K562 (cell line): Measurements from ENCODE around the gene GPR183. TPM values are rescaled to one million over a fixed set of nuclear protein-coding genes. Genes with fewer than 3 reads are reported as not detected.

ENCODE experiments used
- ATAC-seq: fragments of 200-7000 bp; cut with Tn5 transposase; 3 replicates; pipeline ENCODE4 v1.9.1; 2020; ENCODE audit warnings: moderate library complexity
- BruUV-seq: library from RNA; stranded (reverse); fragments of 400-500 nt; replicated peaks from 2 replicates; lab custom pipeline; 2021; lab: Mats Ljungman, UMichigan
- CTCF ChIA-PET: fragments of 300-600 bp; formaldehyde crosslinking; extraction: SDS; loops from one replicate; lab custom pipeline; 2021; ENCODE audit warnings: low intra/inter-chr PET ratio; lab: Yijun Ruan, JAX
- POLR2A ChIA-PET: fragments of 300-600, 350-650 bp; sonication (Branson Sonifier 250); formaldehyde crosslinking; extraction: SDS; loops from one replicate; lab custom pipeline; 2021; ENCODE audit warnings: antibody characterized with exemption, inconsistent platforms; lab: Yijun Ruan, JAX
- DNase-seq, 4 experiments: peaks; one replicate each; pipeline versions ENCODE4 v3.0.0 to v3.0.0-alpha.2; 2011 to 2018; ENCODE audit warnings: low spot score in 3 of 4, mixed read lengths in 3 of 4; ENCODE audit errors: extremely low read depth in 1 of 4
- FAIRE-seq: peaks from 2 replicates; lab custom pipeline; 2011; peaks lifted over from hg19 to GRCh38; lab: Jason Lieb, UNC
- H2AFZ ChIP-seq: 2 replicates; pipeline ENCODE4 v1.6.0; 2011; ENCODE audit warnings: low read depth, low read length, control low read depth, inconsistent platforms
- H3K27ac ChIP-seq: fragments of 200-600 bp; 3 replicates; pipeline ENCODE4 v1.8.0; 2011; ENCODE audit warnings: low read depth, mild to moderate bottlenecking, control low read depth, inconsistent platforms, low read length, moderate library complexity, mixed read lengths; ENCODE audit errors: extremely low read depth
- H3K27me3 ChIP-seq, 2 experiments: fragments of 300-600 bp in 1 of 2; 2 replicates in 1 of 2; 3 replicates in 1 of 2; pipeline versions ENCODE4 v1.6.0 to v1.8.0; 2011; ENCODE audit warnings: inconsistent platforms in 2 of 2, low read length in 2 of 2, mild to moderate bottlenecking in 1 of 2, mixed read lengths in 1 of 2, moderate library complexity in 1 of 2; ENCODE audit not compliant: control insufficient read depth in 2 of 2, insufficient read depth in 2 of 2
- H3K36me3 ChIP-seq: fragments of 300-600 bp; 3 replicates; pipeline ENCODE4 v1.8.0; 2011; ENCODE audit warnings: mild to moderate bottlenecking, low read length, inconsistent platforms; ENCODE audit not compliant: control insufficient read depth, insufficient read depth
- H3K4me1 ChIP-seq, 2 experiments: fragments of 200-600 bp in 1 of 2; replicated peaks in 1 of 2; 2 replicates in 1 of 2; 3 replicates in 1 of 2; pipeline versions ENCODE4 v1.5.1 to v1.8.0; 2011; ENCODE audit warnings: inconsistent platforms in 2 of 2, low read length in 2 of 2, mild to moderate bottlenecking in 1 of 2, mixed read lengths in 1 of 2, moderate library complexity in 1 of 2; ENCODE audit not compliant: control insufficient read depth in 2 of 2, insufficient read depth in 2 of 2
- H3K4me2 ChIP-seq: 2 replicates; pipeline ENCODE4 v1.6.1; 2011; ENCODE audit warnings: low read length, control low read depth, inconsistent platforms, mixed read lengths; ENCODE audit not compliant: insufficient read depth
- H3K4me3 ChIP-seq: fragments of 200-600 bp; sonication (generic), shearing (Covaris generic); 2 replicates; pipeline ENCODE4 v1.5.1; 2016; ENCODE audit warnings: control low read depth, inconsistent platforms
- H3K79me2 ChIP-seq: fragments of 200-600 bp; 3 replicates; pipeline ENCODE4 v1.8.0; 2011; ENCODE audit warnings: low read length, inconsistent platforms; ENCODE audit not compliant: control insufficient read depth, insufficient read depth
- H3K9ac ChIP-seq, 2 experiments: 2 replicates each; pipeline versions ENCODE4 v1.6.0 to v1.6.1; 2011; ENCODE audit warnings: low read depth in 2 of 2, low read length in 2 of 2, control low read depth in 1 of 2, inconsistent platforms in 1 of 2, mild to moderate bottlenecking in 1 of 2, mixed read lengths in 1 of 2; ENCODE audit not compliant: insufficient read depth in 1 of 2
- H3K9me1 ChIP-seq: one replicate; pipeline ENCODE4 v1.6.0; 2011; ENCODE audit warnings: inconsistent platforms, mild to moderate bottlenecking, low read length, moderate library complexity; ENCODE audit not compliant: control insufficient read depth, insufficient read depth
- H3K9me3 ChIP-seq: replicated peaks from 2 replicates; pipeline ENCODE4 v1.5.1; 2011; ENCODE audit warnings: low read depth, low read length, inconsistent platforms; ENCODE audit not compliant: control insufficient read depth, insufficient read depth
- H4K20me1 ChIP-seq: replicated peaks from 2 replicates; pipeline ENCODE4 v1.6.1; 2011; ENCODE audit warnings: low read length, inconsistent platforms, mixed read lengths; ENCODE audit not compliant: control insufficient read depth, insufficient read depth
- CBFA2T3 ChIP-seq: fragments of 450-650 bp; IDR thresholded peaks from 2 replicates; pipeline ENCODE4 v1.6.1; 2017
- CBX3 ChIP-seq, 2 experiments: IDR thresholded peaks; 1 replicate in 1 of 2; 2 replicates in 1 of 2; pipeline ENCODE4 v1.6.1; 2012; ENCODE audit warnings: inconsistent platforms in 2 of 2, low read length in 2 of 2, borderline replicate concordance in 1 of 2, control low read depth in 1 of 2
- MIER1 ChIP-seq: fragments of 450-650 bp; IDR thresholded peaks from 2 replicates; pipeline ENCODE4 v1.6.1; 2016; ENCODE audit warnings: antibody characterized with exemption, mild to moderate bottlenecking, low read depth
- NCOA2 ChIP-seq, 2 experiments: fragments of 450-650 bp; IDR thresholded peaks; 2 replicates each; pipeline ENCODE4 v1.6.1; 2018; ENCODE audit warnings: mild to moderate bottlenecking in 2 of 2, moderate library complexity in 1 of 2; ENCODE audit not compliant: partially characterized antibody in 2 of 2
- NR2C1 ChIP-seq, 2 experiments: fragments of 450-650 bp; IDR thresholded peaks; 2 replicates each; pipeline ENCODE4 v1.6.1; 2017; ENCODE audit warnings: mild to moderate bottlenecking in 2 of 2, antibody characterized with exemption in 1 of 2, inconsistent platforms in 1 of 2, missing compliant biosample characterization in 1 of 2, missing genetic modification characterization in 1 of 2
- PHF8 ChIP-seq: fragments of 200-600 bp; sonication (generic); IDR thresholded peaks from 2 replicates; pipeline ENCODE4 v1.6.1; 2012; ENCODE audit warnings: mixed run types, mild to moderate bottlenecking, inconsistent platforms, low read length, moderate library complexity, borderline replicate concordance
- PRPF4 ChIP-seq: fragments of 200-400 bp; formaldehyde crosslinking; IDR thresholded peaks from one replicate; pipeline ENCODE4 v1.6.1; 2017; ENCODE audit warnings: low read length, low read depth, mild to moderate bottlenecking; ENCODE audit not compliant: insufficient read depth, poor library complexity, severe bottlenecking
- SRSF3 ChIP-seq: fragments of 200-400 bp; formaldehyde crosslinking; IDR thresholded peaks from 2 replicates; pipeline ENCODE4 v1.6.1; 2016; ENCODE audit warnings: mild to moderate bottlenecking, low read length, moderate library complexity; ENCODE audit not compliant: insufficient read depth
- TARDBP ChIP-seq: fragments of 450-650 bp; IDR thresholded peaks from 2 replicates; pipeline ENCODE4 v1.6.1; 2016
- ZNF134 ChIP-seq: fragments of 250-450 bp; sonication (Bioruptor Pico); conservative IDR thresholded peaks from 2 replicates; pipeline ENCODE4 v1.4.0; 2020
- WGBS: fragments of 100-300 bp; shearing (Covaris generic); methylation state at CpG from one replicate; pipeline ENCODE4 v1.1.6; 2016; ENCODE audit warnings: low coverage, mixed read lengths; ENCODE audit not compliant: insufficient coverage; ENCODE audit errors: missing lambda C conversion rate; 5-methylcytosine and 5-hydroxymethylcytosine counted together
- in situ Hi-C: fragments of 300-500 bp; cut with MboI; formaldehyde crosslinking; loops from 4 replicates; pipeline ENCODE4 v1.15.0; 2018; ENCODE audit warnings: inconsistent platforms, mixed read lengths
- intact Hi-C: fragments of 100-400 bp; cut with micrococcal nuclease; formaldehyde crosslinking; loops from 2 replicates; pipeline ENCODE4 v1.14.2; 2022
- polyA plus RNA-seq, 8 experiments: library from polyadenylated mRNA; depleted of rRNA in 4 of 8; stranded (reverse) in 5 of 8; unstranded in 3 of 8; fragments of >200 nt; fragmentation: Nextera tagmentation in 2 of 8; fragmentation: Illumina TruSeq in 1 of 8; extraction: Ambion mirVana in 2 of 8; extraction: Trizol in 1 of 8; gene quantifications; 2 replicates each; pipeline versions ENCODE4 v1.2.1 to v1.2.3, GENCODE V29; 2011 to 2014; ENCODE audit warnings: inconsistent platforms in 1 of 8, missing spikeins in 1 of 8
- total RNA-seq, 7 experiments: library from RNA; depleted of rRNA in 6 of 7; stranded (reverse); fragments of >200 nt in 6 of 7; fragmentation: Illumina TruSeq in 2 of 7; extraction: Trizol in 2 of 7; gene quantifications; 2 replicates each; pipeline versions ENCODE4 v1.2.1 to v1.2.3, GENCODE V29; 2011 to 2021; ENCODE audit warnings: low replicate concordance in 1 of 7
- TF ChIP-seq, protein P1 (sequence below): fragments of 250-450 bp; sonication (Bioruptor Pico); IDR thresholded peaks from 2 replicates; pipeline ENCODE4 v1.4.0; 2020; ENCODE audit warnings: mild to moderate bottlenecking

Gene GPR183
- total and polyA plus RNA-seq, 9 of the 15 experiments (the other 6 are each of a cell fraction or from before 2014, with no cell fraction given), result 1.3 to 10.2 (median 3.7) TPM

GRCh38 chr13:99285432-99286182 lies 21.6 kb downstream of the GPR183 start:
- FAIRE-seq (no peak), ATAC-seq (no peak), DNase-seq (no peak)
- H3K4me3 ChIP-seq, result no peak overlapping the region
- H4K20me1 ChIP-seq, result no peaks in the 10 kb centered on the region
- TF ChIP-seq TARDBP (no peak), NR2C1 (IDR thresholded peaks at IDR 0.05) (no peak), NR2C1 (tag; IDR thresholded peaks at IDR 0.05) (no peak), ZNF134 (no peak), CBX3 (IDR thresholded peaks at IDR 0.05; ENCODE audit: borderline replicate concordance in 1 of 2, low read length in 2 of 2) (no peak), NCOA2 (IDR thresholded peaks at IDR 0.05; ENCODE audit: partially characterized antibody in 2 of 2) (no peak), PHF8 (no peak), CBFA2T3 (no peak), MIER1 (no peak), PRPF4 (no peak), SRSF3 (no peak)
- TF ChIP-seq, protein P1, sequence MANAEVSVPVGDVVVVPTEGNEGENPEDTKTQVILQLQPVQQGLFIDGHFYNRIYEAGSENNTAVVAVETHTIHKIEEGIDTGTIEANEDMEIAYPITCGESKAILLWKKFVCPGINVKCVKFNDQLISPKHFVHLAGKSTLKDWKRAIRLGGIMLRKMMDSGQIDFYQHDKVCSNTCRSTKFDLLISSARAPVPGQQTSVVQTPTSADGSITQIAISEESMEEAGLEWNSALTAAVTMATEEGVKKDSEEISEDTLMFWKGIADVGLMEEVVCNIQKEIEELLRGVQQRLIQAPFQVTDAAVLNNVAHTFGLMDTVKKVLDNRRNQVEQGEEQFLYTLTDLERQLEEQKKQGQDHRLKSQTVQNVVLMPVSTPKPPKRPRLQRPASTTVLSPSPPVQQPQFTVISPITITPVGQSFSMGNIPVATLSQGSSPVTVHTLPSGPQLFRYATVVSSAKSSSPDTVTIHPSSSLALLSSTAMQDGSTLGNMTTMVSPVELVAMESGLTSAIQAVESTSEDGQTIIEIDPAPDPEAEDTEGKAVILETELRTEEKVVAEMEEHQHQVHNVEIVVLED (CRISPR knock-in tag), result no peak
- no peaks in the 10 kb centered on the region for H3K9me1 ChIP-seq
- H3K9me3 ChIP-seq, result no peaks in the 10 kb centered on the region
- WGBS, result 59% methylated on average over 8 of the region's 10 CpGs
- in situ Hi-C loops (no loop called here), intact Hi-C loops (no loop called here)
- no peak overlapping the region for H3K27ac ChIP-seq
- H2AFZ ChIP-seq, result no peak overlapping the region
- CTCF ChIA-PET, result no interaction called here
- H3K4me1 ChIP-seq, result no peaks in the 10 kb centered on the region; a peak in 2 of 5 replicates
- H3K4me2 ChIP-seq, result no peak overlapping the region
- no peaks in the 10 kb centered on the region for H3K79me2 ChIP-seq
- H3K27me3 ChIP-seq, result no peaks in the 10 kb centered on the region
- POLR2A ChIA-PET, result interaction anchor here (0.6 kb wide), 1 partner anchor 63 kb away, joined by 4 read pairs; no protein-coding TSS in a partner anchor
- H3K9ac ChIP-seq, result no peak overlapping the region
- no TSS peak for BruUV-seq
- peaks cover 6% of the 10 kb centered on the region; the same call in 1 of the 3 replicates for H3K36me3 ChIP-seq
